OCI-LY7 (cell line): ENCODE data around the gene TMEM131L. TPM values are rescaled to one million over a fixed set of nuclear protein-coding genes. Genes with fewer than 3 reads are reported as not detected.
"Not testable (repeated sequence)": the region's sequence is repeated elsewhere in the genome, so short reads cannot be mapped to it uniquely, and the experiment has no call there.

ENCODE experiments used
- BruUV-seq: library from RNA; stranded (reverse); fragments of 400-500 nt; replicated peaks from 2 replicates; lab custom pipeline; 2021; lab: Mats Ljungman, UMichigan
- CTCF ChIA-PET: fragments of 300-600 bp; sonication (Branson Sonifier 250); formaldehyde crosslinking; loops from one replicate; lab custom pipeline; 2022; ENCODE audit warnings: antibody characterized with exemption; ENCODE audit not compliant: unreplicated experiment; lab: Charles Lee
- POLR2A ChIA-PET: fragments of 300-600 bp; sonication (Branson Sonifier 250); formaldehyde crosslinking; loops from one replicate; lab custom pipeline; 2022; ENCODE audit warnings: antibody characterized with exemption; lab: Charles Lee
- DNase-seq: peaks from one replicate; pipeline ENCODE4 v3.0.0-alpha.2; 2015; ENCODE audit warnings: low spot score
- H2AFZ ChIP-seq: fragments of 200-600 bp; sonication (generic), shearing (Covaris generic); 2 replicates; pipeline ENCODE4 v1.6.1; 2014; ENCODE audit warnings: mild to moderate bottlenecking, antibody characterized with exemption, low read length, moderate library complexity
- H3K27ac ChIP-seq: fragments of 200-600 bp; sonication (generic); 2 replicates; pipeline ENCODE4 v1.5.1; 2014; ENCODE audit warnings: mixed run types, low read depth, mild to moderate bottlenecking, moderate library complexity, low read length, inconsistent platforms; ENCODE audit not compliant: poor library complexity, severe bottlenecking
- H3K36me3 ChIP-seq: fragments of 200-600 bp; sonication (generic); 2 replicates; pipeline ENCODE4 v1.6.1; 2014; ENCODE audit warnings: mild to moderate bottlenecking, antibody characterized with exemption, low read length, moderate library complexity, mixed read lengths; ENCODE audit not compliant: insufficient read depth
- H3K4me1 ChIP-seq: fragments of 200-600 bp; sonication (generic); 2 replicates; pipeline ENCODE4 v1.5.1; 2014; ENCODE audit warnings: mild to moderate bottlenecking, low read length; ENCODE audit not compliant: insufficient read depth, poor library complexity, severe bottlenecking
- H3K4me2 ChIP-seq: fragments of 200-600 bp; sonication (generic); 2 replicates; pipeline ENCODE4 v1.6.1; 2014; ENCODE audit warnings: mild to moderate bottlenecking, low read length
- H3K4me3 ChIP-seq: fragments of 200-600 bp; sonication (generic); 2 replicates; pipeline ENCODE4 v1.5.1; 2014; ENCODE audit warnings: mild to moderate bottlenecking, low read depth, low read length; ENCODE audit not compliant: poor library complexity, severe bottlenecking
- H3K79me2 ChIP-seq: fragments of 200-600 bp; sonication (generic); 2 replicates; pipeline ENCODE4 v1.6.1; 2016; ENCODE audit warnings: low read depth, mild to moderate bottlenecking, low read length, moderate library complexity, mixed read lengths; ENCODE audit not compliant: insufficient read depth
- H3K9me2 ChIP-seq: fragments of 200-600 bp; sonication (generic); 2 replicates; pipeline ENCODE4 v1.6.1; 2016; ENCODE audit warnings: mild to moderate bottlenecking, low read length, mixed read lengths; ENCODE audit not compliant: insufficient read depth
- H3K9me3 ChIP-seq: fragments of 200-600 bp; sonication (generic); 2 replicates; pipeline ENCODE4 v1.6.1; 2014; ENCODE audit warnings: mild to moderate bottlenecking, mixed run types, low read length, mixed read lengths
- H4K20me1 ChIP-seq: fragments of 200-600 bp; sonication (generic); 2 replicates; pipeline ENCODE4 v1.6.1; 2014; ENCODE audit warnings: mild to moderate bottlenecking, antibody characterized with exemption, low read length, moderate library complexity, mixed read lengths; ENCODE audit not compliant: insufficient read depth
- CTCF ChIP-seq: fragments of 200-600 bp; sonication (generic); conservative IDR thresholded peaks from 2 replicates; pipeline ENCODE4 v1.5.1; 2014; ENCODE audit warnings: mild to moderate bottlenecking, antibody characterized with exemption, low read length, moderate library complexity, mixed read lengths
- EZH2phosphoT487 ChIP-seq: fragments of 200-600 bp; sonication (generic); IDR thresholded peaks from 2 replicates; pipeline ENCODE4 v1.6.1; 2018; ENCODE audit warnings: low read depth, borderline replicate concordance, mild to moderate bottlenecking, mixed run types, antibody characterized with exemption, low read length, moderate library complexity, mixed read lengths
- intact Hi-C: fragments of 100-400 bp; cut with micrococcal nuclease; formaldehyde crosslinking; loops from one replicate; pipeline ENCODE4 v1.10.0; 2022; ENCODE audit not compliant: unreplicated experiment
- total RNA-seq, 2 experiments: library from RNA; depleted of rRNA in 1 of 2; stranded (reverse); fragments of >200 nt in 1 of 2; shearing (Covaris generic) in 1 of 2; gene quantifications; 2 replicates each; pipeline ENCODE4 v1.2.3, GENCODE V29; 2014 to 2022

Gene TMEM131L
- total RNA-seq, 2 experiments from 2014 or later, result 133 to 148 TPM

GRCh38 chr4:153566631-153567150 is 100.5 kb downstream of the TMEM131L start:
- no peak for DNase-seq
- Histone ChIP-seq H3K4me3 (no peak overlapping the region), H3K4me1 (peaks cover 64% of the 10 kb centered on the region), H4K20me1 (peaks cover 21% of the 10 kb centered on the region; the same call in 1 of the 2 replicates), H2AFZ (no peak overlapping the region), H3K36me3 (peaks cover 96% of the 10 kb centered on the region), H3K9me3 (no peaks in the 10 kb centered on the region), H3K9me2 (no peaks in the 10 kb centered on the region), H3K27ac (no peak overlapping the region), H3K4me2 (no peak overlapping the region), H3K79me2 (peaks cover 89% of the 10 kb centered on the region)
- ChIA-PET POLR2A (interaction anchor here (0.7 to 1.0 kb wide), 2 partner anchors 17 to 224 kb away, joined by 3 to 5 read pairs; no protein-coding TSS in a partner anchor), CTCF (no interaction called here)
- intact Hi-C loops, result no loop called here
- no peak for TF ChIP-seq CTCF
- TF ChIP-seq EZH2phosphoT487, result no peak
- no TSS peak for BruUV-seq

- H3K27ac ChIP-seq, result peak overlapping the region; percentile 85
- intact Hi-C loops, result not testable (repeated sequence)
These were observed 101.5 kb downstream of the TMEM131L start for GRCh38 chr4:153567660-153568059.

GRCh38 chr4:153570228-153570973 is 104.2 kb downstream of the TMEM131L start:
- peaks cover 98% of the 10 kb centered on the region for H3K36me3 ChIP-seq
- H3K9me3 ChIP-seq, result no peaks in the 10 kb centered on the region
- DNase-seq, result peak; percentile 67
- CTCF ChIA-PET, result no interaction called here
- POLR2A ChIA-PET, result interaction anchor here (0.6 to 2.0 kb wide), 4 partner anchors 73 to 225 kb away, joined by 3 to 13 read pairs (median 4); no protein-coding TSS in a partner anchor
- H3K79me2 ChIP-seq, result peaks cover 93% of the 10 kb centered on the region
- peak overlapping the region; percentile 44 for H3K4me2 ChIP-seq
- H2AFZ ChIP-seq, result no peak overlapping the region
- peaks cover 89% of the 10 kb centered on the region for H3K4me1 ChIP-seq
- TF ChIP-seq EZH2phosphoT487 (no peak), CTCF (no peak)
- H3K27ac ChIP-seq, result peak overlapping the region; percentile 85
- intact Hi-C loops, result no loop called here
- no peaks in the 10 kb centered on the region for H3K9me2 ChIP-seq
- H3K4me3 ChIP-seq, result peak overlapping the region; percentile 20
- peaks cover 12% of the 10 kb centered on the region; the same call in 1 of the 2 replicates for H4K20me1 ChIP-seq
- BruUV-seq, result no TSS peak

More at GRCh38 chr4:153567660-153568059, 101.5 kb downstream of the TMEM131L start:
- H3K9me3 ChIP-seq, CTCF ChIA-PET, H2AFZ ChIP-seq, H3K4me3 ChIP-seq, BruUV-seq, H3K9me2 ChIP-seq, DNase-seq: not testable (repeated sequence)
- peaks cover 88% of the 10 kb centered on the region for H3K79me2 ChIP-seq
- H3K36me3 ChIP-seq, result peaks cover 98% of the 10 kb centered on the region
- POLR2A ChIA-PET, result interaction anchor here (0.6 to 1.4 kb wide), 6 partner anchors 15 to 138 kb away, joined by 3 to 5 read pairs (median 4); no protein-coding TSS in a partner anchor
- H4K20me1 ChIP-seq, result peaks cover 18% of the 10 kb centered on the region; the same call in 1 of the 2 replicates
- 0 out of 2 replicates have a peak overlapping the region, but pooled peaks have one; percentile 44 for H3K4me2 ChIP-seq
- peaks cover 73% of the 10 kb centered on the region for H3K4me1 ChIP-seq
